Fibroblast of pulmonary artery (primary cell): ENCODE measurements around the gene ZNF804B.

Source experiments
- DNase-seq: peaks from one replicate; pipeline ENCODE4 v3.0.0-alpha.2; 2010; ENCODE audit warnings: low read depth
- H3K4me3 ChIP-seq: replicated peaks from 2 replicates; pipeline ENCODE4 v1.5.1; 2011; ENCODE audit warnings: low read depth, mild to moderate bottlenecking, control low read depth, low read length, moderate library complexity
- CTCF ChIP-seq: IDR thresholded peaks from 2 replicates; pipeline ENCODE4 v1.5.1; 2011; ENCODE audit warnings: mild to moderate bottlenecking, control low read depth, low read length, inconsistent platforms; ENCODE audit errors: missing control alignments

ZNF804B gene

GRCh38 chr7:89308535-89308934 is 549.0 kb downstream of the ZNF804B start:
- DNase-seq, result no peak
- no peak for TF ChIP-seq CTCF
- no peak overlapping the region for H3K4me3 ChIP-seq

DNA sequence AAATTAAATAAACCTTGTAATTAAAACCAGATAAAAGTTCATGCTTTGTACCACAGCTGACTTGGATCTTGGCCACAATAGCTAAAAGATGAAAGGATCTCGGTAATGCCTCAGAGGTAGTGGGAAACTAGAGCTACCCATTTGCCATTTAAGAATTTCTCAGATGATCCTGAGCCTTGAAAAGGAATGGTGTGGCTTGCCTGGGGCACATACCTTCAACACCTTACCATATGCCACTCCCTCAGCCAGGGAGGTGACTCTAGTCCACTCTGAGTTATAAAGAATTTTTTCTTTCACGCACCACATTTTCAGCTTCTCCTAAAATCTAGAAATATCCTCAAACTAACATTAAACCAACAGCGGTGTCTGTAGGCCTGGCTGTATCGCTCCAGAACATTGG is 552.4 kb downstream of the ZNF804B start:
- TF ChIP-seq CTCF, result no peak
- no peak for DNase-seq
- no peak overlapping the region for H3K4me3 ChIP-seq

DNA sequence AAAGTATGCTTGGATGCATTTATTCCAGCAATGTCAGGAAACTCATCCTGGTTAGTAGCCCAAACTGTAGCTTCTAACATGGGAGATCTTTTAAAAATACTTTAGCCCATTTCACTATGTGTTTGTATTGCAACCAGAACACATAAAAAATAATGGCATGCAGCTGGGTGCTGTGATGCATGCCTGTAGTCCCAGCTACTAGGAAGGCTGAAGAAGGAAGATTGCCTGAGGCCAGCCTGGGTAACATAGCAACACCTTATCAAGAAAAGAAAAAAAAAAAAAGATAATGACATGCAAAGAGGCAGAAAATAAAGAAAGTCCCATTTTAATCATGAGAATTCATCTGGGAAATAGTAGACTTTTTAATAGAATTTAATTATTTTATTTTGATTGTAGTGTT is 553.1 kb downstream of the ZNF804B start:
- no peak for DNase-seq
- no peak for TF ChIP-seq CTCF
- no peak overlapping the region for H3K4me3 ChIP-seq

- no peak for DNase-seq
- no peak overlapping the region for H3K4me3 ChIP-seq
- no peak for TF ChIP-seq CTCF
These were observed 557.2 kb downstream of the ZNF804B start for GRCh38 chr7:89316584-89317251.

DNA sequence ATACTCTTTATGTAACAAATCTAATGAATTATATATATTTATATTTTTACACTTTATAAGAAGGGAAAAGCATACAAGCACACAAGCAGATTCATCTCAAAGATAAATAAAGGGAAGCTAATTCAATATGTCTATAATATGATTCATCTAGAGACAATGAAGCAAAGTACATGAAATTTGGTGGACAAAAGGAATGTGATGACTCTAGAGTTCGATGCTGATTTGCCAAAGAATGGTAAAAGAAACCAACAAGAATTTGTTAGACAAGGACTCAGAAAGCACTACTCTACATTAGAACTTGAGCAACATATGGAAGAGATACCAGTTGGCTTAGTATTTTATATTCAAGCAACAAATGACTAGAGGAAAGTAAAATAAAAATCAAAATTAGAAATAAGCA is 572.5 kb downstream of the ZNF804B start:
- no peak for TF ChIP-seq CTCF
- H3K4me3 ChIP-seq, result no peak overlapping the region
- no peak for DNase-seq

DNA sequence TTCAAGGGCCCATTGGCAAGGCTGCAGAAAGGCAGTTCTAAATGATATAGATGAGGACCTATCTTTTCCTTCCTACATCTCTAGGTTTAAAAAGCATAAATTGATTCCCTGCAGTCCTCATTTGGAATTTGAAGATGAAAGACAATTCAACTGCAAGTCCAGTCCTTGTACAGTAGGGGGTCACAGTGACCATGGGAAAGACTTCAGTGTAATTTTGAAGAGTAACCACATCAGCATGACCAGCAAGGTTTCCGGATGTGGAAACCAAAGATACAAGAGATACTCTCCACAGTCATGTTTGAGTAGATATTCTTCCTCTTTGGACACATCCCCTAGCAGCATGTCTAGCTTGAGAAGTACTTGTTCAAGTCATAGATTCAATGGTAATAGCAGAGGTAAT is 575.3 kb downstream of the ZNF804B start:
- H3K4me3 ChIP-seq, result no peak overlapping the region
- no peak for TF ChIP-seq CTCF
- DNase-seq, result no peak

GRCh38 chr7:89335490-89335889 is 576.0 kb downstream of the ZNF804B start:
- TF ChIP-seq CTCF, result no peak
- DNase-seq, result no peak
- H3K4me3 ChIP-seq, result no peak overlapping the region
